ENCODE data around the gene RNF26. TPM values are rescaled to one million over a fixed set of nuclear protein-coding genes. Genes with fewer than 3 reads are reported as not detected.

RNF26 gene
- total RNA-seq, 1 experiment from 2014 or later = 90.6 TPM

DNA sequence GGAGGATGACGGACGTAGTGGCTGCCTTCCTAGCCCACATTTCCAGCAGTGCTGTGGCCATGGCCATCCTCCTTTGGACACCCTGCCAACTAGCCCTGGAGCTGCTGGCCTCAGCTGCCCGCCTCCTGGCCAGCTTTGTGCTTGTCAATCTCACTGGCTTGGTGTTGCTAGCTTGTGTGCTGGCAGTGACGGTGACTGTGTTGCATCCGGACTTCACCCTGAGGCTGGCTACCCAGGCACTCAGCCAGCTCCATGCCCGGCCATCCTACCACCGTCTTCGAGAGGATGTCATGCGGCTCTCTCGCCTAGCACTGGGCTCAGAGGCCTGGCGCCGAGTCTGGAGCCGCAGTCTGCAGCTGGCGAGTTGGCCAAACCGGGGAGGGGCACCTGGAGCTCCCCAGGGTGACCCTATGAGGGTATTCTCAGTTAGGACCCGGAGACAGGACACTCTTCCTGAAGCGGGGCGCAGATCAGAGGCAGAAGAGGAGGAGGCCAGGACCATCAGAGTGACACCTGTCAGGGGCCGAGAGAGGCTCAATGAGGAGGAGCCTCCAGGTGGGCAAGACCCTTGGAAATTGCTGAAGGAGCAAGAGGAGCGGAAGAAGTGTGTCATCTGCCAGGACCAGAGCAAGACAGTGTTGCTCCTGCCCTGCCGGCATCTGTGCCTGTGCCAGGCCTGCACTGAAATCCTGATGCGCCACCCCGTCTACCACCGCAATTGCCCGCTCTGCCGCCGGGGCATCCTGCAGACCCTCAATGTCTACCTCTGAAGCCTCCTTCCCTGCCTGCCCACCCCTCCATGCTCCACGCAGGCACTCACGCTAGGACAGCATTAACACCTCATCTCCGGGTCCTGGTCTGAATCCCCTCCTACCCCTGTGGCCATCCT lies 1.6 kb downstream of the RNF26 start:
- TF ChIP-seq GRHL2 (CRISPR knock-in tag; IDR thresholded peaks at IDR 0.05; ENCODE audit: insufficient replicate concordance, severe bottlenecking) (no peak), ZNF317 (CRISPR knock-in tag; IDR thresholded peaks at IDR 0.05; ENCODE audit: borderline replicate concordance, low read depth) (peak; percentile 89), IRF2 (CRISPR knock-in tag; IDR thresholded peaks at IDR 0.05; ENCODE audit: borderline replicate concordance, low read depth) (0 out of 2 replicates have a peak, but pooled peaks have one; percentile 59)
- peaks cover 17% of the 10 kb centered on the region for H3K27me3 Mint-ChIP-seq (ENCODE audit: low read depth)
- ChIA-PET POLR2A (no interaction called here), CTCF (interaction anchor here (0.8 to 2.5 kb wide), 2 partner anchors 13 to 20 kb away, joined by 3 to 48 read pairs; no protein-coding TSS in a partner anchor)
- no peak for ATAC-seq
- H3K27ac Mint-ChIP-seq = peak overlapping the region; percentile 100
- no peaks in the 10 kb centered on the region for H3K9me3 Mint-ChIP-seq
- H3K36me3 Mint-ChIP-seq = peaks cover 7% of the 10 kb centered on the region
- DNase-seq (ENCODE audit: low spot score) = no peak
- peaks cover 48% of the 10 kb centered on the region for H3K4me1 Mint-ChIP-seq
- H3K4me3 Mint-ChIP-seq = peak overlapping the region; percentile 100

DNA sequence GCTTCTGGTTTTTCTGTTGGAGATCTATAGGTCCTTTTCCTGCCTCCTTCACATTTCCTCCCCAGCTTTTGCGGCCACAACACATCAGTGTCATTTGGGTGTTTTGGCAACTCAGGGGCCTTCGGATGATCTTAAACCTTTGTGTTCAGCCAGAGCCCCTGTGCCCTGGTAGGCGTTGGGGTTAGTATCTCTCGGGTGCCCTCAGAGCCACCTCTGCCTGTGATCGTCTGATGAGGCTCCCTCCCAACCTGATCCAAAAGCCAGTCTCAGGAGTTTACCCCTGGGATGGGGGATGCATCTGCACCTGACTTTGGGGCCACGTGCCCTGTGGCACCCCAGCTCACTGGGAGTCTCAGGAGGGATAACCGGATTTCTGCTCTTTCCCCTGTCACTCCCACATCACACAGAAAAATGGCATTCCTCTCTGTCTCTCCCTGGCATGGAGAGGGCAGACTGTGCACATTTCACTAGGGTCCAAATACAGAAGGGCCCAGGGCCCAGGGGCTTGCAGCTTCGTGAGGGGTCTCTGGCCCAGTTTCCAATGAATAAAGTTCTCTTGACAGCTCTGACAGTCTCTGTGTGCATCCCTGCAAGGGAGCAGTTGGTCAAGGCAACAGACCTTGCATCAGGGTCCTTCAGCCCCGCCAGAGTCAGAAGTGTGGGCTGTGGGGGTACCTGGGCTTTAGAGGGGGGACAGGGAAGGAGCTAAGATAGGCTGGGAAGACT lies 2.6 kb downstream of the RNF26 start:
- Mint-ChIP-seq H3K9me3 (no peaks in the 10 kb centered on the region), H3K4me3 (peak overlapping the region; percentile 100), H3K27ac (peak overlapping the region; percentile 96), H3K4me1 (peaks cover 56% of the 10 kb centered on the region), H3K27me3 (ENCODE audit: low read depth) (peaks cover 26% of the 10 kb centered on the region), H3K36me3 (peaks cover 7% of the 10 kb centered on the region)
- ChIA-PET POLR2A (interaction anchor here (2.2 to 3.9 kb wide), 3 partner anchors 13 to 25 kb away, joined by 9 to 35 read pairs (median 10); partner anchors contain the start of gene MCAM), CTCF (interaction anchor here (1.1 to 10.4 kb wide), 13 partner anchors 8 to 197 kb away, joined by 3 to 387 read pairs (median 19); partner anchors contain the start of genes CBL, MCAM, NLRX1 and USP2)
- DNase-seq (ENCODE audit: low spot score) (no peak), ATAC-seq (no peak)
- no peak for TF ChIP-seq NR2C2 (CRISPR knock-in tag; IDR thresholded peaks at IDR 0.05)
- TF ChIP-seq, protein P1, sequence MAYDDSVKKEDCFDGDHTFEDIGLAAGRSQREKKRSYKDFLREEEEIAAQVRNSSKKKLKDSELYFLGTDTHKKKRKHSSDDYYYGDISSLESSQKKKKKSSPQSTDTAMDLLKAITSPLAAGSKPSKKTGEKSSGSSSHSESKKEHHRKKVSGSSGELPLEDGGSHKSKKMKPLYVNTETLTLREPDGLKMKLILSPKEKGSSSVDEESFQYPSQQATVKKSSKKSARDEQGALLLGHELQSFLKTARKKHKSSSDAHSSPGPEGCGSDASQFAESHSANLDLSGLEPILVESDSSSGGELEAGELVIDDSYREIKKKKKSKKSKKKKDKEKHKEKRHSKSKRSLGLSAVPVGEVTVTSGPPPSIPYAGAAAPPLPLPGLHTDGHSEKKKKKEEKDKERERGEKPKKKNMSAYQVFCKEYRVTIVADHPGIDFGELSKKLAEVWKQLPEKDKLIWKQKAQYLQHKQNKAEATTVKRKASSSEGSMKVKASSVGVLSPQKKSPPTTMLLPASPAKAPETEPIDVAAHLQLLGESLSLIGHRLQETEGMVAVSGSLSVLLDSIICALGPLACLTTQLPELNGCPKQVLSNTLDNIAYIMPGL (CRISPR knock-in tag; IDR thresholded peaks at IDR 0.05) = no peak
- no peak for TF ChIP-seq TEAD1 (CRISPR knock-in tag; IDR thresholded peaks at IDR 0.05)
- TF ChIP-seq JUN (CRISPR knock-in tag; IDR thresholded peaks at IDR 0.05) = 0 out of 2 replicates have a peak, but pooled peaks have one; percentile 18

DNA sequence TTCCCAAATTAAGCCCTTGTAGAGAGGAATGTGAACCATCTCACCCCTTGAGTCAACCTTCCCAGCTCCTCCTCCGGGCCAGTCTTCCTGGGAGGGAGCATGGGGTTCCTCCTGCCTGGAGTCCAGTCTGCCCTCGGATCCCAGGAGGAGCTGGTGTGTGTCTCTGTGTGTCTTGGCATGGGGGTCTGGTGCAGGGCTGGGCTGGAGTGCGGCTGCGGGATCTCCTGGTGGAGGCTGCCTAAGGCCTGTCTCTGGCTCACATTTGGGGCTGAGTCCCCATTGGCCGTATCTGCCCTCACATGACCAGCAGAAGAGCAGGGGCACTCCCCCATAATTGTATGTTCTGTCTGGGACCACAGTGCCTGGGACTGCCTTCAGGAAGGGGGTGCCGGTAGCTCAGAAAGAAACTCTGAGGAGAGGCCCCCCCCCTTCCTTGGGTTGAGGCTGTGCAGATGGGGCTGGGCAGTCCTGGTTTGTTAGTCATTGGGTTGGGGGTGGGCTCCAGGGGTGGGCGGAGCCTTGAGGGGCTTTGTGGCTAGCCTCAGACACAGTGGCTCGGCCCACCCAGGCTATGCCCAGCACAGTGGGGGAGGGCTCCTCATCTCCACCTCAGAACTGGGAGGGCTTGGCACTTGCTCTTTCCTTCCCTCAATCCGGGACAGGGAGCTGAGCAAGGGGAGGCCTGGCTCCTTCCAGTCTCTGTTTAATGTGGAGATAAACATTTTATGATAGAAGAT lies 3.4 kb downstream of the RNF26 start:
- Mint-ChIP-seq H3K9me3 (no peaks in the 10 kb centered on the region), H3K4me3 (peak overlapping the region; percentile 100), H3K27ac (peak overlapping the region; percentile 96), H3K27me3 (ENCODE audit: low read depth) (peaks cover 34% of the 10 kb centered on the region), H3K36me3 (peaks cover 7% of the 10 kb centered on the region), H3K4me1 (peaks cover 57% of the 10 kb centered on the region)
- ChIA-PET CTCF (interaction anchor here (0.6 to 10.4 kb wide), 72 partner anchors 9 to 1275 kb away, joined by 3 to 387 read pairs (median 4); partner anchors contain the start of genes C2CD2L, CBL, DPAGT1 and HINFP), POLR2A (interaction anchor here (0.6 to 3.9 kb wide), 12 partner anchors 14 to 854 kb away, joined by 3 to 35 read pairs (median 4); partner anchors contain the start of genes MCAM and THY1)
- DNase-seq (ENCODE audit: low spot score) (peak; percentile 71), ATAC-seq (peak; percentile 31)
- TF ChIP-seq, protein P2, sequence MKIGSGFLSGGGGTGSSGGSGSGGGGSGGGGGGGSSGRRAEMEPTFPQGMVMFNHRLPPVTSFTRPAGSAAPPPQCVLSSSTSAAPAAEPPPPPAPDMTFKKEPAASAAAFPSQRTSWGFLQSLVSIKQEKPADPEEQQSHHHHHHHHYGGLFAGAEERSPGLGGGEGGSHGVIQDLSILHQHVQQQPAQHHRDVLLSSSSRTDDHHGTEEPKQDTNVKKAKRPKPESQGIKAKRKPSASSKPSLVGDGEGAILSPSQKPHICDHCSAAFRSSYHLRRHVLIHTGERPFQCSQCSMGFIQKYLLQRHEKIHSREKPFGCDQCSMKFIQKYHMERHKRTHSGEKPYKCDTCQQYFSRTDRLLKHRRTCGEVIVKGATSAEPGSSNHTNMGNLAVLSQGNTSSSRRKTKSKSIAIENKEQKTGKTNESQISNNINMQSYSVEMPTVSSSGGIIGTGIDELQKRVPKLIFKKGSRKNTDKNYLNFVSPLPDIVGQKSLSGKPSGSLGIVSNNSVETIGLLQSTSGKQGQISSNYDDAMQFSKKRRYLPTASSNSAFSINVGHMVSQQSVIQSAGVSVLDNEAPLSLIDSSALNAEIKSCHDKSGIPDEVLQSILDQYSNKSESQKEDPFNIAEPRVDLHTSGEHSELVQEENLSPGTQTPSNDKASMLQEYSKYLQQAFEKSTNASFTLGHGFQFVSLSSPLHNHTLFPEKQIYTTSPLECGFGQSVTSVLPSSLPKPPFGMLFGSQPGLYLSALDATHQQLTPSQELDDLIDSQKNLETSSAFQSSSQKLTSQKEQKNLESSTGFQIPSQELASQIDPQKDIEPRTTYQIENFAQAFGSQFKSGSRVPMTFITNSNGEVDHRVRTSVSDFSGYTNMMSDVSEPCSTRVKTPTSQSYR (CRISPR knock-in tag; IDR thresholded peaks at IDR 0.05) = no peak
- TF ChIP-seq NR2C2 (CRISPR knock-in tag; IDR thresholded peaks at IDR 0.05) (no peak), NFYB (CRISPR knock-in tag; conservative IDR thresholded peaks at IDR 0.05; ENCODE audit: low read depth) (peak; percentile 38; the same call in 1 of the 2 replicates), TEAD1 (CRISPR knock-in tag; IDR thresholded peaks at IDR 0.05) (no peak), IRF2 (CRISPR knock-in tag; IDR thresholded peaks at IDR 0.05; ENCODE audit: borderline replicate concordance, low read depth) (no peak), ZNF232 (CRISPR knock-in tag; IDR thresholded peaks at IDR 0.05) (no peak), ATF1 (CRISPR knock-in tag; IDR thresholded peaks at IDR 0.05) (no peak)
- TF ChIP-seq, protein P3, sequence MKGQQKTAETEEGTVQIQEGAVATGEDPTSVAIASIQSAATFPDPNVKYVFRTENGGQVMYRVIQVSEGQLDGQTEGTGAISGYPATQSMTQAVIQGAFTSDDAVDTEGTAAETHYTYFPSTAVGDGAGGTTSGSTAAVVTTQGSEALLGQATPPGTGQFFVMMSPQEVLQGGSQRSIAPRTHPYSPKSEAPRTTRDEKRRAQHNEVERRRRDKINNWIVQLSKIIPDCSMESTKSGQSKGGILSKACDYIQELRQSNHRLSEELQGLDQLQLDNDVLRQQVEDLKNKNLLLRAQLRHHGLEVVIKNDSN (CRISPR knock-in tag; IDR thresholded peaks at IDR 0.05) = peak; percentile 87
- TF ChIP-seq, protein P4, sequence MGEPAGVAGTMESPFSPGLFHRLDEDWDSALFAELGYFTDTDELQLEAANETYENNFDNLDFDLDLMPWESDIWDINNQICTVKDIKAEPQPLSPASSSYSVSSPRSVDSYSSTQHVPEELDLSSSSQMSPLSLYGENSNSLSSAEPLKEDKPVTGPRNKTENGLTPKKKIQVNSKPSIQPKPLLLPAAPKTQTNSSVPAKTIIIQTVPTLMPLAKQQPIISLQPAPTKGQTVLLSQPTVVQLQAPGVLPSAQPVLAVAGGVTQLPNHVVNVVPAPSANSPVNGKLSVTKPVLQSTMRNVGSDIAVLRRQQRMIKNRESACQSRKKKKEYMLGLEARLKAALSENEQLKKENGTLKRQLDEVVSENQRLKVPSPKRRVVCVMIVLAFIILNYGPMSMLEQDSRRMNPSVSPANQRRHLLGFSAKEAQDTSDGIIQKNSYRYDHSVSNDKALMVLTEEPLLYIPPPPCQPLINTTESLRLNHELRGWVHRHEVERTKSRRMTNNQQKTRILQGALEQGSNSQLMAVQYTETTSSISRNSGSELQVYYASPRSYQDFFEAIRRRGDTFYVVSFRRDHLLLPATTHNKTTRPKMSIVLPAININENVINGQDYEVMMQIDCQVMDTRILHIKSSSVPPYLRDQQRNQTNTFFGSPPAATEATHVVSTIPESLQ (CRISPR knock-in tag; IDR thresholded peaks at IDR 0.05) = no peak
- TF ChIP-seq, protein P5, sequence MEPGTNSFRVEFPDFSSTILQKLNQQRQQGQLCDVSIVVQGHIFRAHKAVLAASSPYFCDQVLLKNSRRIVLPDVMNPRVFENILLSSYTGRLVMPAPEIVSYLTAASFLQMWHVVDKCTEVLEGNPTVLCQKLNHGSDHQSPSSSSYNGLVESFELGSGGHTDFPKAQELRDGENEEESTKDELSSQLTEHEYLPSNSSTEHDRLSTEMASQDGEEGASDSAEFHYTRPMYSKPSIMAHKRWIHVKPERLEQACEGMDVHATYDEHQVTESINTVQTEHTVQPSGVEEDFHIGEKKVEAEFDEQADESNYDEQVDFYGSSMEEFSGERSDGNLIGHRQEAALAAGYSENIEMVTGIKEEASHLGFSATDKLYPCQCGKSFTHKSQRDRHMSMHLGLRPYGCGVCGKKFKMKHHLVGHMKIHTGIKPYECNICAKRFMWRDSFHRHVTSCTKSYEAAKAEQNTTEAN (CRISPR knock-in tag; IDR thresholded peaks at IDR 0.05) = no peak
- TF ChIP-seq, protein P6, sequence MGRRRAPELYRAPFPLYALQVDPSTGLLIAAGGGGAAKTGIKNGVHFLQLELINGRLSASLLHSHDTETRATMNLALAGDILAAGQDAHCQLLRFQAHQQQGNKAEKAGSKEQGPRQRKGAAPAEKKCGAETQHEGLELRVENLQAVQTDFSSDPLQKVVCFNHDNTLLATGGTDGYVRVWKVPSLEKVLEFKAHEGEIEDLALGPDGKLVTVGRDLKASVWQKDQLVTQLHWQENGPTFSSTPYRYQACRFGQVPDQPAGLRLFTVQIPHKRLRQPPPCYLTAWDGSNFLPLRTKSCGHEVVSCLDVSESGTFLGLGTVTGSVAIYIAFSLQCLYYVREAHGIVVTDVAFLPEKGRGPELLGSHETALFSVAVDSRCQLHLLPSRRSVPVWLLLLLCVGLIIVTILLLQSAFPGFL (CRISPR knock-in tag; IDR thresholded peaks at IDR 0.05; ENCODE audit: borderline replicate concordance) = no peak
